PC-3 (cell line): ENCODE measurements around the gene SYNGR2.

ENCODE experiments used
- CTCF ChIP-seq: fragments of 300-600 bp; sonication (generic); conservative IDR thresholded peaks from 2 replicates; pipeline ENCODE4 v1.5.1; 2017; ENCODE audit warnings: antibody characterized with exemption, low read depth, mild to moderate bottlenecking, low read length
- EZH2 ChIP-seq: fragments of 300-600 bp; sonication (generic); IDR thresholded peaks from one replicate; pipeline ENCODE4 v1.6.1; 2017; ENCODE audit warnings: antibody characterized with exemption, mild to moderate bottlenecking, low read length; ENCODE audit not compliant: unreplicated experiment
- EZH2phosphoT487 ChIP-seq: fragments of 300-600 bp; sonication (generic); IDR thresholded peaks from 2 replicates; pipeline ENCODE4 v1.6.1; 2018; ENCODE audit warnings: mild to moderate bottlenecking, antibody characterized with exemption, low read length, borderline replicate concordance

- TF ChIP-seq CTCF (no peak), EZH2phosphoT487 (no peak), EZH2 (no peak)
These were observed 767 bp downstream of the SYNGR2 start for GRCh38 chr17:78168903-78169793.
